Measurements from ENCODE around the gene LRRC30.

Gene LRRC30

GRCh38 chr18:7236933-7237332 is 6.0 kb downstream of the LRRC30 start:
- no peak for TF ChIP-seq BACH2 (CRISPR knock-in tag; IDR thresholded peaks at IDR 0.05; ENCODE audit: borderline replicate concordance)
- no peak for TF ChIP-seq ZFP30 (CRISPR knock-in tag; IDR thresholded peaks at IDR 0.05)
- TF ChIP-seq ZNF8 (CRISPR knock-in tag; IDR thresholded peaks at IDR 0.05) = no peak
- TF ChIP-seq, protein P1, sequence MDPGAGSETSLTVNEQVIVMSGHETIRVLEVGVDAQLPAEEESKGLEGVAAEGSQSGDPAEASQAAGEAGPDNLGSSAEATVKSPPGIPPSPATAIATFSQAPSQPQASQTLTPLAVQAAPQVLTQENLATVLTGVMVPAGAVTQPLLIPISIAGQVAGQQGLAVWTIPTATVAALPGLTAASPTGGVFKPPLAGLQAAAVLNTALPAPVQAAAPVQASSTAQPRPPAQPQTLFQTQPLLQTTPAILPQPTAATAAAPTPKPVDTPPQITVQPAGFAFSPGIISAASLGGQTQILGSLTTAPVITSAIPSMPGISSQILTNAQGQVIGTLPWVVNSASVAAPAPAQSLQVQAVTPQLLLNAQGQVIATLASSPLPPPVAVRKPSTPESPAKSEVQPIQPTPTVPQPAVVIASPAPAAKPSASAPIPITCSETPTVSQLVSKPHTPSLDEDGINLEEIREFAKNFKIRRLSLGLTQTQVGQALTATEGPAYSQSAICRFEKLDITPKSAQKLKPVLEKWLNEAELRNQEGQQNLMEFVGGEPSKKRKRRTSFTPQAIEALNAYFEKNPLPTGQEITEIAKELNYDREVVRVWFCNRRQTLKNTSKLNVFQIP (CRISPR knock-in tag; IDR thresholded peaks at IDR 0.05; ENCODE audit: borderline replicate concordance, low read depth) = no peak
- no peak for TF ChIP-seq TCF4 (CRISPR knock-in tag; IDR thresholded peaks at IDR 0.05; ENCODE audit: borderline replicate concordance)
- no peak for TF ChIP-seq RARB (CRISPR knock-in tag; IDR thresholded peaks at IDR 0.05)
- no peak for TF ChIP-seq ZFP3 (CRISPR knock-in tag; IDR thresholded peaks at IDR 0.05)
- TF ChIP-seq SNAI2 (CRISPR knock-in tag; IDR thresholded peaks at IDR 0.05) = no peak
- no peak for TF ChIP-seq ZNF565 (CRISPR knock-in tag; conservative IDR thresholded peaks at IDR 0.05; ENCODE audit: low read depth)
- no peak for TF ChIP-seq PATZ1 (CRISPR knock-in tag; IDR thresholded peaks at IDR 0.05; ENCODE audit: borderline replicate concordance)
- TF ChIP-seq TOX (CRISPR knock-in tag; IDR thresholded peaks at IDR 0.05; ENCODE audit: borderline replicate concordance) = no peak
- no peak for ATAC-seq

DNA sequence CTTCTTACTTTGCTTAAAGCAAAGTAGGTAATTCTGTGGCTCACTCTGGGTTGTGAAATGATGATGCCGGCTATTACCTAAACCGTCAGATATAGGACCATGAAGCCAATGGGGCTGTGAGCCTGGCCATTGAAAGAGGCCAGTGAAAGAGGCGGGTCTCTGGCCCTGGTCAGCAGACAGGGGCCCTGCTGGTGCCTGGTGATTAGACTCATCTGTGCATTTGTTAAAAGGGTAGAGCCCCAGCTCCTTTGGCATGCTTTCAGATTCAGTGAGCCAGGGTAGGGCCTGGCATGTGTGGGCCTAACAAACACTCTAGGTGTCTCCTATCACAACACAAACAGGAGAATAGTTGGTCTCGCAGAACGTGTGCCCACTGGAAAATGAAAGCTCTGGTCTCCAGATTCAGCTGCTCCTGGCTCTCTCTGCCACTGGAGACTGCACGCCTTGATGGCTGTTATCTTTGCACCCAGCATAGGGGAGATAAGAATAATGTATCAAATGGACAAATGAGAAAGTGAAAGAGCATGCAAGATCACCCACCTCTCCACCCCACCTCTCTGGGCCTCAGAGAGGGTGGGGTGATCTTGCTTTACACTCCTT is 6.9 kb downstream of the LRRC30 start:
- ATAC-seq = no peak; the same call in 2 of the 3 replicates
- TF ChIP-seq CSRNP3 (CRISPR knock-in tag; IDR thresholded peaks at IDR 0.05) (no peak), OSR1 (CRISPR knock-in tag; IDR thresholded peaks at IDR 0.05) (no peak), ZNF70 (CRISPR knock-in tag; IDR thresholded peaks at IDR 0.05) (no peak), ZNF8 (CRISPR knock-in tag; IDR thresholded peaks at IDR 0.05) (no peak), PPARA (CRISPR knock-in tag; IDR thresholded peaks at IDR 0.05; ENCODE audit: borderline replicate concordance) (no peak), GLIS3 (CRISPR knock-in tag; IDR thresholded peaks at IDR 0.05) (no peak), SNAI2 (CRISPR knock-in tag; IDR thresholded peaks at IDR 0.05) (no peak), ARNTL (CRISPR knock-in tag; IDR thresholded peaks at IDR 0.05; ENCODE audit: borderline replicate concordance, low read depth) (no peak)
- TF ChIP-seq, protein P1 (CRISPR knock-in tag; IDR thresholded peaks at IDR 0.05; ENCODE audit: borderline replicate concordance, low read depth) = no peak

GRCh38 chr18:7242926-7243325 is 12.0 kb downstream of the LRRC30 start:
- no peak for ATAC-seq
- TF ChIP-seq PPARA (CRISPR knock-in tag; IDR thresholded peaks at IDR 0.05; ENCODE audit: borderline replicate concordance) (no peak), ZFP3 (CRISPR knock-in tag; IDR thresholded peaks at IDR 0.05) (no peak), RARB (CRISPR knock-in tag; IDR thresholded peaks at IDR 0.05) (no peak), ZFP30 (CRISPR knock-in tag; IDR thresholded peaks at IDR 0.05) (no peak), CSDC2 (CRISPR knock-in tag; IDR thresholded peaks at IDR 0.05) (no peak), TOX (CRISPR knock-in tag; IDR thresholded peaks at IDR 0.05; ENCODE audit: borderline replicate concordance) (no peak), ARNTL (CRISPR knock-in tag; IDR thresholded peaks at IDR 0.05; ENCODE audit: borderline replicate concordance, low read depth) (no peak), ZNF8 (CRISPR knock-in tag; IDR thresholded peaks at IDR 0.05) (no peak)

DNA sequence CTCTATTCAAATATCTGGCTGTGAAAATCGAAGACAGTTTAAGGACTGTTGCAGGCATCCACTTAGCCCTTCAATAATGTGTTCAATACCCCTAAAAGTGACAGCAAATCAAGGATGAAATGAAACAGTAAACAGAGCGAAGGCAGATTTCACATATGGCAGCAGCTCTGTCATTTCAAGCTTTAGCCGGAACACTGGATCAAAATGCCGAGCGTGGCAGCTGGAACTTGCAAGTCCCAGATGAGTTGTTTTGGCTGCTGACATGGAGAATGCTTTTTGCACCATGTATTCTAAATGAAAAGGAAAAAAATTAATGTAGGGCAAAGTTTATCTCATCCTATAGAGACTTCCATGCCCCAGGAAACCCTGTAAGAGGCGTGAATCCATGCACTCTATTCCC is 18.0 kb downstream of the LRRC30 start:
- no peak for TF ChIP-seq BACH2 (CRISPR knock-in tag; IDR thresholded peaks at IDR 0.05; ENCODE audit: borderline replicate concordance)
- no peak for ATAC-seq

- no peak for ATAC-seq
- TF ChIP-seq ARNTL (CRISPR knock-in tag; IDR thresholded peaks at IDR 0.05; ENCODE audit: borderline replicate concordance, low read depth) (no peak), TOX (CRISPR knock-in tag; IDR thresholded peaks at IDR 0.05; ENCODE audit: borderline replicate concordance) (no peak), CREB5 (CRISPR knock-in tag; IDR thresholded peaks at IDR 0.05; ENCODE audit: low read depth) (no peak), BACH2 (CRISPR knock-in tag; IDR thresholded peaks at IDR 0.05; ENCODE audit: borderline replicate concordance) (no peak), CSRNP3 (CRISPR knock-in tag; IDR thresholded peaks at IDR 0.05) (no peak), GLIS3 (CRISPR knock-in tag; IDR thresholded peaks at IDR 0.05) (no peak)
- TF ChIP-seq, protein P2, sequence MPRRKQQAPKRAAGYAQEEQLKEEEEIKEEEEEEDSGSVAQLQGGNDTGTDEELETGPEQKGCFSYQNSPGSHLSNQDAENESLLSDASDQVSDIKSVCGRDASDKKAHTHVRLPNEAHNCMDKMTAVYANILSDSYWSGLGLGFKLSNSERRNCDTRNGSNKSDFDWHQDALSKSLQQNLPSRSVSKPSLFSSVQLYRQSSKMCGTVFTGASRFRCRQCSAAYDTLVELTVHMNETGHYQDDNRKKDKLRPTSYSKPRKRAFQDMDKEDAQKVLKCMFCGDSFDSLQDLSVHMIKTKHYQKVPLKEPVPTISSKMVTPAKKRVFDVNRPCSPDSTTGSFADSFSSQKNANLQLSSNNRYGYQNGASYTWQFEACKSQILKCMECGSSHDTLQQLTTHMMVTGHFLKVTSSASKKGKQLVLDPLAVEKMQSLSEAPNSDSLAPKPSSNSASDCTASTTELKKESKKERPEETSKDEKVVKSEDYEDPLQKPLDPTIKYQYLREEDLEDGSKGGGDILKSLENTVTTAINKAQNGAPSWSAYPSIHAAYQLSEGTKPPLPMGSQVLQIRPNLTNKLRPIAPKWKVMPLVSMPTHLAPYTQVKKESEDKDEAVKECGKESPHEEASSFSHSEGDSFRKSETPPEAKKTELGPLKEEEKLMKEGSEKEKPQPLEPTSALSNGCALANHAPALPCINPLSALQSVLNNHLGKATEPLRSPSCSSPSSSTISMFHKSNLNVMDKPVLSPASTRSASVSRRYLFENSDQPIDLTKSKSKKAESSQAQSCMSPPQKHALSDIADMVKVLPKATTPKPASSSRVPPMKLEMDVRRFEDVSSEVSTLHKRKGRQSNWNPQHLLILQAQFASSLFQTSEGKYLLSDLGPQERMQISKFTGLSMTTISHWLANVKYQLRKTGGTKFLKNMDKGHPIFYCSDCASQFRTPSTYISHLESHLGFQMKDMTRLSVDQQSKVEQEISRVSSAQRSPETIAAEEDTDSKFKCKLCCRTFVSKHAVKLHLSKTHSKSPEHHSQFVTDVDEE (CRISPR knock-in tag; IDR thresholded peaks at IDR 0.05) = no peak
Measured at GRCh38 chr18:7254163-7254562, 23.3 kb downstream of the LRRC30 start.
